ENCODE results near the gene RNF144B. TPM values are rescaled to one million over a fixed set of nuclear protein-coding genes. Genes with fewer than 3 reads are reported as not detected.
A peak's percentile ranks its signal among the peaks of the same experiment; 100 is the strongest.

RNF144B gene
- total and polyA plus RNA-seq, 8 donors = 1.7 to 18.7 (median 6.1) TPM

DNA sequence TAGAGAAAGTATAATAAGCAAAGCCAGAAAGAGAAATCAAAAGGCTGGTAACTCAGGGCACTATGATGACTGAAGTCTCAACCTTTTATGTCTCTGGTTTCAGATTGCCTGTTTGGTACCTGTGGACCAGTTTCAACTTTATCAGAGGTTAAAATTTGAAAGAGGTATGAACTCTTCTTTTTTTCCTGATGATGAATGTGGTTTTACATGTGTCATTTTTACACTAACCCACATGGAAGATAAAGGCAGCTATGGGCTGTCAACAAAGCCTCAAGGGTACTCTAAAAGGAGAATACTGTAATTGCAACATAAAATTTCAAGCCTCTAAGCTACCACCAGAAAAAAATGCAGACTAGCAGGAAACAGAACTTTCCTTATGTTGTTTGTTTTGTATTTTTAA, 52.4 kb downstream of the RNF144B start:
- ATAC-seq (no peak), DNase-seq (no peak), FAIRE-seq (no peak)
- Histone ChIP-seq H3K4me1 (no peaks in the 10 kb centered on the region), H3K27ac (no peak overlapping the region), H3K4me3 (no peak overlapping the region), H3K27me3 (no peaks in the 10 kb centered on the region), H3K36me3 (no peaks in the 10 kb centered on the region), H3K9me3 (no peaks in the 10 kb centered on the region)
- TF ChIP-seq, protein P1, sequence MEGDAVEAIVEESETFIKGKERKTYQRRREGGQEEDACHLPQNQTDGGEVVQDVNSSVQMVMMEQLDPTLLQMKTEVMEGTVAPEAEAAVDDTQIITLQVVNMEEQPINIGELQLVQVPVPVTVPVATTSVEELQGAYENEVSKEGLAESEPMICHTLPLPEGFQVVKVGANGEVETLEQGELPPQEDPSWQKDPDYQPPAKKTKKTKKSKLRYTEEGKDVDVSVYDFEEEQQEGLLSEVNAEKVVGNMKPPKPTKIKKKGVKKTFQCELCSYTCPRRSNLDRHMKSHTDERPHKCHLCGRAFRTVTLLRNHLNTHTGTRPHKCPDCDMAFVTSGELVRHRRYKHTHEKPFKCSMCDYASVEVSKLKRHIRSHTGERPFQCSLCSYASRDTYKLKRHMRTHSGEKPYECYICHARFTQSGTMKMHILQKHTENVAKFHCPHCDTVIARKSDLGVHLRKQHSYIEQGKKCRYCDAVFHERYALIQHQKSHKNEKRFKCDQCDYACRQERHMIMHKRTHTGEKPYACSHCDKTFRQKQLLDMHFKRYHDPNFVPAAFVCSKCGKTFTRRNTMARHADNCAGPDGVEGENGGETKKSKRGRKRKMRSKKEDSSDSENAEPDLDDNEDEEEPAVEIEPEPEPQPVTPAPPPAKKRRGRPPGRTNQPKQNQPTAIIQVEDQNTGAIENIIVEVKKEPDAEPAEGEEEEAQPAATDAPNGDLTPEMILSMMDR (IDR thresholded peaks at IDR 0.05) = no peak
- intact Hi-C loops (cut with DNase I) = no loop called here

DNA sequence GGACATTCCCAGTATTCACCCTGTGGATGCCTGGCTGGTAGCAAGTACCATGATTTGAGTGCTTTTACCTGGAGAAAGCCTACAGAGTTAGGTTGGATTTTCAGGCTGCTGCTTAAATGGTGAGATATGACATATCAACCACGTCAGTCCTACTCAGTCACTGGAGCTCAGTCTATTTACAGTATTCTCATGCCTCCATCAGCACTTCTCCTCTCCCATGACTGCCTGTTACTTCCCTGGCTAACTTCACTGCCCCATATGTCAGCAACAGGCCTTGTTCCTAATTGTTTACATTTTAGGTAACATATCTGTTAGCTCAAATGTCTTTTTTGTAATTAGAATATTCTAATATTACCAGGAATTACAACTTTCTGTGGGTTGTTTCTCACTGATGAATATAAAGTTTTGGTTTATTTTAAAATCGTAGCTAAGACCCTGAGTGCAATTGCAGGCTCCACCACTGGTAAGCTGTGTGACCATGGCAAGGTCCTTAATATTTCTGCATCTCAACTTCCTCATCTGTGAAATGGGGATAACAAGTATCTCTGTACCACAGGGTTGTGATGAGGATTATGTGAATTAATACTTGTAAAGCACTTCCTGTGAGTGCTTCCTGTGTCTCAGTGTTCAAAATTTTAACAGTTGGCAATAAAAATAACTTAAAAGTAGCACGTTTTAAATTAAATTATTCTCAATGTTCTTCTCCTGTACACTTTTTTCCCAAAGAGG, 54.3 kb downstream of the RNF144B start:
- no peak overlapping the region for H3K27ac ChIP-seq
- TF ChIP-seq, protein P1 (IDR thresholded peaks at IDR 0.05) = no peak
- ATAC-seq (peak in 2 of 4 donors; percentile 51 to 52), DNase-seq (no peak), FAIRE-seq (no peak)
- H3K36me3 ChIP-seq = no peaks in the 10 kb centered on the region
- H3K9me3 ChIP-seq = no peaks in the 10 kb centered on the region
- intact Hi-C loops (cut with DNase I) = no loop called here
- WGBS, 2 donors = 72 to 93% methylated on average over 3 of the region's 3 CpGs
- H3K27me3 ChIP-seq = no peaks in the 10 kb centered on the region
- no peaks in the 10 kb centered on the region for H3K4me1 ChIP-seq
- no peak overlapping the region for H3K4me3 ChIP-seq

DNA sequence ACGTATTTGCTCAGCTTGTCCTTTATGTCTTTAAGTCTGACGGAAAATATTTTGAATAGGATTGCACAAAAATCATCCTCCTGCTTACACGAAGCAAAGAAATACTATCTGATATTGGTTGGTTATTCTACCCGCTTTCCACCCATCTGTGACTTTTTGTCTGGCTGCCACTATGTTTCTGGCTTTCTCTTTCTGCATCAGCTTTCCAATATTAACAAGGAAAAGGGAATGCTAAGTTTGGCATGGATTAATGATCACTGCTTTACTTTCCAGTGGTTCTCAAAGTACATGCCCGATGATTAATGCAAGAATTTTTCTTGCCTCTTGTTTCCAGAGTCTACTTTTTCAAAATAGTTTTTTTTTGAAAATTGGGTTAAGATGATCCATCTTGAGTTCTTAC, 57.0 kb downstream of the RNF144B start:
- ATAC-seq (peak in 1 of 4 donors; percentile 43), DNase-seq (no peak), FAIRE-seq (no peak)
- Histone ChIP-seq H3K27me3 (no peaks in the 10 kb centered on the region), H3K36me3 (no peaks in the 10 kb centered on the region), H3K4me1 (no peaks in the 10 kb centered on the region), H3K27ac (no peak overlapping the region), H3K9me3 (no peaks in the 10 kb centered on the region), H3K4me3 (no peak overlapping the region)
- WGBS, 2 donors = 60 to 66% methylated on average over 5 of the region's 5 CpGs
- TF ChIP-seq, protein P1 (IDR thresholded peaks at IDR 0.05) = no peak
- intact Hi-C loops (cut with DNase I) = no loop called here

DNA sequence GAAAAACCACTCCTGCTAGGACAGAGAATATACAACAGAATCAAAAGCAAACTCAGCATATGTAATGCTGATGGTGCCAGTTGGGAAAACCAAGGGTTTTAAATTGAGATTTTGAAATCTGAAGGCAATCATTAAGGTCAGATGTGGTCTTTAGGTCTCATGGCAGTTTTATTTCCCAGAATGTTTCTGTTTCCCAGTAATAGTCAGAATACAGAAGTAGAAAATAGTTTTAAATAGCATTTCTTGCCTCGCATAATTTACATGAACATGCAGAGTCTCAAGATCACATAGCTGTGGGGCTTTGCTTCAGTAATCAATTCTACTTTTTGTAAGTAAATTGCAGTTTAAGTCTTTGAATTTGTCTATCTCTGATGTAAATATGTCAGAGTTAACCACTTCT, 58.1 kb downstream of the RNF144B start:
- Histone ChIP-seq H3K4me1 (no peaks in the 10 kb centered on the region), H3K27me3 (no peaks in the 10 kb centered on the region), H3K4me3 (no peak overlapping the region), H3K9me3 (no peaks in the 10 kb centered on the region), H3K36me3 (no peaks in the 10 kb centered on the region), H3K27ac (no peak overlapping the region)
- intact Hi-C loops (cut with DNase I) = no loop called here
- 92 to 100% methylated on average over 1 of the region's 1 CpG for WGBS, 2 donors
- DNase-seq (no peak), ATAC-seq (no peak), FAIRE-seq (no peak)
- TF ChIP-seq, protein P1 (IDR thresholded peaks at IDR 0.05) = no peak

DNA sequence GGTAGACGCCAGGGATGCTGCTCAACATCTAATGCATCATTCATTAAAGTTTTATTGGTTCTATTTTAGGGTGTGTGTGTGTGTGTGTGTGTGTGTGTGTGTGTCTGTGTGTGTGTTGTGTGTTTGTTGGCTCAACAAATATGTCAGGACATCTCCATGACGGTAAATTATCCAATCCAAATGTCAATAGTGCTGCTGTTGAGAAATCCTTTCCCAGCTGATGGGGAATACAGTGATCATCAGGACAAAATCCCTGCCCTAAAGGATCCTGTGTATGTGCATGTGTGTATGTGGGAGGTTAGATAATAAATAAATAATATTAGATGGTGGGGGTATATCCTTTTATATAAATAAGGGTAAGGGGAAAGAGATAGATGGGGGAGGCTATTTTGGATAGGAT, 59.6 kb downstream of the RNF144B start:
- no peak overlapping the region for H3K27ac ChIP-seq
- no peaks in the 10 kb centered on the region for H3K4me1 ChIP-seq
- no peaks in the 10 kb centered on the region for H3K27me3 ChIP-seq
- intact Hi-C loops (cut with DNase I) = no loop called here
- TF ChIP-seq, protein P1 (IDR thresholded peaks at IDR 0.05) = no peak
- no peak for FAIRE-seq
- H3K36me3 ChIP-seq = no peaks in the 10 kb centered on the region
- no peak overlapping the region for H3K4me3 ChIP-seq
- DNase-seq = no peak
- ATAC-seq = no peak
- no peaks in the 10 kb centered on the region for H3K9me3 ChIP-seq
- 87 to 93% methylated on average over 2 of the region's 2 CpGs for WGBS, 2 donors

Data from pancreas (tissue), 10 donors.